NT2/D1 (cell line): Measurements from ENCODE around the gene STEAP4.
"Not testable (repeated sequence)": the region's sequence is repeated elsewhere in the genome, so short reads cannot be mapped to it uniquely, and the experiment has no call there.

ENCODE experiments used
- DNase-seq: peaks from one replicate; pipeline ENCODE4 v3.0.0-alpha.2; 2011; ENCODE audit warnings: low read depth, low spot score
- H3K27me3 ChIP-seq: 2 replicates; pipeline ENCODE4 v1.6.0; 2011; ENCODE audit warnings: mild to moderate bottlenecking; ENCODE audit not compliant: insufficient read length, insufficient read depth
- H3K36me3 ChIP-seq: 2 replicates; pipeline ENCODE4 v1.6.1; 2011; ENCODE audit warnings: mild to moderate bottlenecking, low read length, mixed read lengths; ENCODE audit not compliant: insufficient read depth, insufficient read length
- H3K4me1 ChIP-seq: 2 replicates; pipeline ENCODE4 v1.5.1; 2011; ENCODE audit not compliant: insufficient read depth, insufficient read length
- H3K4me3 ChIP-seq: 2 replicates; pipeline ENCODE4 v1.5.1; 2011; ENCODE audit warnings: low read depth; ENCODE audit not compliant: insufficient read length
- H3K9ac ChIP-seq: 2 replicates; pipeline ENCODE4 v1.6.0; 2011; ENCODE audit warnings: low read depth; ENCODE audit not compliant: insufficient read length
- H3K9me3 ChIP-seq: 2 replicates; pipeline ENCODE4 v1.5.1; 2011; ENCODE audit warnings: mild to moderate bottlenecking, low read length; ENCODE audit not compliant: insufficient read depth
- SUZ12 ChIP-seq: IDR thresholded peaks from 2 replicates; pipeline ENCODE4 v1.6.1; 2011; ENCODE audit not compliant: insufficient read length, insufficient read depth; ENCODE audit errors: extremely low read depth
- YY1 ChIP-seq: IDR thresholded peaks from 2 replicates; pipeline ENCODE4 v1.6.1; 2011; ENCODE audit not compliant: insufficient read length, insufficient read depth
- ZNF274 ChIP-seq: IDR thresholded peaks from 2 replicates; pipeline ENCODE4 v1.6.1; 2011; ENCODE audit warnings: mild to moderate bottlenecking, low read depth, low read length

The STEAP4 gene

DNA sequence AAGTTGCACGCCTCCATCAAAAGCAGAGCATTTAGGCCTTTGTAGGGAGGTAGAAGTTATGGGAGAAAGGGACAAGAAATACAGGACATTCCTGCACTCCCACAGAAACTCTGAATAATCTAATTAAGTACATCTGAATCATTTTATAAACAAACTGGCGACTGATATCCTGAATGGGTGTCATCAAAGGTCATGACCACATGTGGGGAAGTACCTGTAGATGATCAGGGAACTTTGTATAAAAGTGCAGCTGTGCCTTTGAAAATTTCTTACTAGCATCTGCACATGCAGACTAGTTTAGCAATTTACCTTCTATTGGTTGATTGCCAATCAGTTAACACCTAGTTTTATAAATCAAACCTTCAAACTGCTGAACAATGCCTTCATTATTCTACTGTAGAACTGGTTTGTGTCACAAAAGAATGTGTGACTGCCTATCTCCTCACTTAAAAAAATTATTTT lies 17.1 kb downstream of the STEAP4 start:
- no peak overlapping the region for H3K4me3 ChIP-seq
- no peak for DNase-seq
- no peak for TF ChIP-seq YY1
- no peak for TF ChIP-seq ZNF274
- TF ChIP-seq SUZ12 = no peak
- H3K9ac ChIP-seq = no peak overlapping the region
- H3K36me3 ChIP-seq = no peaks in the 10 kb centered on the region
- no peaks in the 10 kb centered on the region for H3K9me3 ChIP-seq
- H3K4me1 ChIP-seq = no peaks in the 10 kb centered on the region
- H3K27me3 ChIP-seq = no peaks in the 10 kb centered on the region

DNA sequence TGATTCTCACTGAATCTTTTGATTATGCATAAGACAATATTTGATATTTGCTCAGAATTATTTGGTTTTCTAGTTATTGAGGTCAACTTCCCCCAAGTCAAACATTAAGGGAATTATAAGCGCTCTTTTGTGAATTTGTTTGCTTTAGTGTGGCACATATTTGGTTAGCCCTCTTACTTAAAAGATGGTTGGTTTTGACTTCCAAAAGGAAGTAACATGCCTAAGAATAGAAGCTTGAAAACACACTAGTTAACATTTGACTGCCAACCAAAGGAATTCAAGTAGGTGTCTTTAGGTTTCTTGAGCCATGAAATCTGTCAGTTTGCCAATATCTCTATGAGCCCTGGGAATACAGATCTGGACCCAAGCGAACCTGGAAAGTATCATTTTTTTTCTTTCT lies 24.9 kb downstream of the STEAP4 start:
- no peak for DNase-seq
- Histone ChIP-seq H3K9ac (no peak overlapping the region), H3K27me3 (no peaks in the 10 kb centered on the region), H3K4me1 (no peaks in the 10 kb centered on the region), H3K4me3 (no peak overlapping the region), H3K9me3 (no peaks in the 10 kb centered on the region), H3K36me3 (no peaks in the 10 kb centered on the region)
- no peak for TF ChIP-seq YY1

DNA sequence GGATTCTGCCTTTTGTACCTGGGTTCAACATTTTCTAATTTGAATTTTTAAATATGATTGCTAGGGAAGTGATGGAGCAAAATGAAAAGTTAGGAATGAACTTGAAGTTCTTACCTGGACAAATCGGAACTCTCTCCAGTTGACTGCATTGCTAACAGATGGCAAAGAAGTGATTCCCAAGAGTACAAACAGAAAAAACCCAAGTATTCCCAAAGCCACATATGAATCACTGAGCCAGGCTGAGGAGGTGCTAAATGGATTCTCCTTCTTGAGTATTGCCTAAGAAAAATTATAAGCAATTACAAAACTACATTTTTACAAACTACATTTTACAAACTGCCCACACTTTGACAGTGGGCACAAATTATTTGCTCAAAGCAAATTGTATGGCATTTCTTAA lies 25.9 kb downstream of the STEAP4 start:
- Histone ChIP-seq H3K27me3 (no peaks in the 10 kb centered on the region), H3K4me3 (no peak overlapping the region), H3K9me3 (no peaks in the 10 kb centered on the region), H3K36me3 (no peaks in the 10 kb centered on the region), H3K4me1 (no peaks in the 10 kb centered on the region), H3K9ac (no peak overlapping the region)
- no peak for DNase-seq
- TF ChIP-seq YY1 (no peak), ZNF274 (no peak), SUZ12 (no peak)

DNA sequence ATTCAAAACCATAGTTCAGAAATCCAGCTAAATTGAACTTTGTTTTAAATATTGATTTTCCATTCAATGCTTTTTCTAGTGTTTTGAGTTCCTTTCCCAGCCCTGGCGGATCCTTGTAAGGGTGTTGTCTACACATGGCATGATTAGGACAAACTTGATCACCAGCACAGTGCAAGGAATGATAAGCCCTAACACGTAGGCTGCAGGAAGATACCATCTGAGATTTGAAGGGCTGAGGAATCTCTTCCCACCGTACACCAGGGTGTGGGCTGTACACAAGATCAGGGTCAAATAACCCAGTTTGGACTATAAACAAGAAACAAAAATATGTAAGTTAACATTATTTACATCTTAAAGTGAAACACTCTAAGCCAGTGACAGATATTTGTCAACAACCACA lies 27.4 kb downstream of the STEAP4 start:
- Histone ChIP-seq H3K4me3 (no peak overlapping the region), H3K36me3 (no peaks in the 10 kb centered on the region), H3K4me1 (no peaks in the 10 kb centered on the region), H3K27me3 (no peaks in the 10 kb centered on the region), H3K9ac (no peak overlapping the region), H3K9me3 (no peaks in the 10 kb centered on the region)
- TF ChIP-seq YY1 (no peak), ZNF274 (no peak), SUZ12 (no peak)
- no peak for DNase-seq

DNA sequence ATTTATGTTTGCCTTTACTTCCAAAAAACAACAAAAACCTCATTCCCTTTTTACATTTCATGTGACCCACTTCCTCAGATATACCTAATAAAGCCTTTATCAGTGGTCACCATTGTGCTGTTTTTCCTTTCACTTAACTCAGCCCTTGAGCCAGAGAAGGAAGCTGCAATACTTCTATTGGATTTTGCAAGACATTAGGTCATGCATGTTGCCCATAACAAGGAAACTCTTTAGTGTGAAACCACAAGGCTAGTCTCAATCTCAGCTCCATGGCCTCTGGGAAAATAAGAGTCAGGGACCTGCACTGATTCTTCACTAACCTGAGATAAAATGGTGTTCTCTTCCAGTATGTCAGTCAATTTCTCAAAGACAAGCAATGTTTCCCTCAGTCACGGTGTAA lies 27.8 kb downstream of the STEAP4 start:
- DNase-seq = no peak
- H3K9me3 ChIP-seq = no peaks in the 10 kb centered on the region
- H3K4me1 ChIP-seq = no peaks in the 10 kb centered on the region
- H3K9ac ChIP-seq = no peak overlapping the region
- H3K4me3 ChIP-seq = no peak overlapping the region
- no peaks in the 10 kb centered on the region for H3K27me3 ChIP-seq
- TF ChIP-seq ZNF274 (no peak), SUZ12 (no peak), YY1 (no peak)
- no peaks in the 10 kb centered on the region for H3K36me3 ChIP-seq

DNA sequence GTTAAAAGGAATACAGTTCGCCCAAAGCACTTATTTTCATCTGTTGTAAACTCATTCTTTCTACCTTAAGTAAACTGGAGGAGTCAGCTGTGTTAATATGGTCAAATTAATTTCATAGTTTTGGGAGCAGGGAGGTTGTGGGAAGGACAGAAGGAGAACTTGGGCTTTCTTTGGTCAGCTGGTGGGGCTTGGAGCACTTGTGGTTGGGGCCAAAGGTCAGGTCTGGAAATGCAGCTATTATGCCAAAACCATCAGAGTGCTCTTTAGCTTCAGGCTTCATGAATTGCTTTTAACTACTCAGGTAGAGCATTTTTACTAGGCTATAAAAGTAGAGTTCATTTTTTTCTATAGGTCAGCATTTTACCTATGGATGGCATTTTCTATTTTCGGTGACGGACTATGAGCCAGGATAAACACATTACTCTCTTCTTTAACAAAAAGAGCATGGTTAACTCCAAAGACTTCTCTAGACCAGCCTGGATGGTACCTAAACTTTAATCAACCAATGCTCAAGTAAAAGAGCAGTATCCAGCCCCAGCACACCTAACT lies 30.0 kb downstream of the STEAP4 start:
- Histone ChIP-seq H3K9ac (no peak overlapping the region), H3K4me1 (no peaks in the 10 kb centered on the region), H3K9me3 (no peaks in the 10 kb centered on the region), H3K36me3 (no peaks in the 10 kb centered on the region), H3K4me3 (no peak overlapping the region), H3K27me3 (no peaks in the 10 kb centered on the region)
- no peak for TF ChIP-seq YY1
- TF ChIP-seq ZNF274 = no peak
- TF ChIP-seq SUZ12 = no peak
- DNase-seq = no peak

DNA sequence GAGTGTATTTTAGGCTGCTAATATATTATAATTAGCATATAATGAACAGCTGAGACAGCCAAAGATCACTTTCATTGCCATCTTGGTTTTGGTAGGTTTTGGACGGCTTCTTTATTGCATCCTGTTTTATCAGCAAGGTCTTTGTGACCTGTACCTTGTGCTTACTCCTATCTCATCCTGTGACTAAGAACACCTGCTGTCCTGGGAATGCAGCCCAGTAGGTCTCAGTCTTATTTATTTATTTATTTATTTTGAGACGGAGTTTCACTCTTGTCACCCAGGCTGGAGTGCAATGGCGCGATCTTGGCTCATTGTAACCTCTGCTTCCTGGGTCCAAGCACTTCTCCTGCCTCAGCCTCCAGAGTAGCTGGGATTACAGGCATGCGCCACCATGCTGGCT lies 31.8 kb downstream of the STEAP4 start:
- H3K4me1 ChIP-seq, H3K4me3 ChIP-seq, H3K36me3 ChIP-seq, H3K9me3 ChIP-seq, DNase-seq, H3K27me3 ChIP-seq, H3K9ac ChIP-seq: not testable (repeated sequence)

DNA sequence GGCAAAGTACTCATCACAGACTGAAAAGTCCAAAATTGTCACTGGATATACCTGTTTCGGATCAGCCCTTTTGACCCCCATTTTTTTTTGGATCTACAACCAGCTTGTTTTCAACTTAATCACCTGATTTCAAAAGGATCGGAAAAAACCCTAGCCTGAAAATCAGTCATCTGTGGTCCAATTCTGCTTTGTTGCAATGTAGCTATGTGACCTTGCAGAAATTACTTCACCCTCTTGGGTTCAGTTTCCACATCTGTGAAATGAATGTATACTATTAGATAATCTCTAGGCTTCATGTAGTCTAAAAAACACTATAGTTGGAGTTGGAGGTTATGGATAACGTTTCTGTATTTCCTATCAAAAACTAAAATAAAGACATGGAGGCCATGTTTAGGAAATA lies 37.1 kb downstream of the STEAP4 start:
- no peak overlapping the region for H3K4me3 ChIP-seq
- TF ChIP-seq ZNF274 (no peak), YY1 (no peak), SUZ12 (no peak)

More for the DNA sequence above, 37.1 kb downstream of the STEAP4 start:
- no peak overlapping the region for H3K9ac ChIP-seq
- no peaks in the 10 kb centered on the region for H3K4me1 ChIP-seq
- no peaks in the 10 kb centered on the region for H3K36me3 ChIP-seq
- no peak for DNase-seq
- H3K27me3 ChIP-seq = no peaks in the 10 kb centered on the region
- no peaks in the 10 kb centered on the region for H3K9me3 ChIP-seq
